ENCODE data around the gene DLG2. TPM values are rescaled to one million over a fixed set of nuclear protein-coding genes. Genes with fewer than 3 reads are reported as not detected.

Gene DLG2
- total and polyA plus RNA-seq, 12 donors: 1.0 to 14.8 (median 7.4) TPM

GRCh38 chr11:84022695-84023094, 1604.4 kb downstream of the DLG2 start:
- H3K27me3 ChIP-seq: no peaks in the 10 kb centered on the region
- no peak for ATAC-seq
- no peak overlapping the region for H3K27ac ChIP-seq
- H3K9me3 ChIP-seq: no peaks in the 10 kb centered on the region
- intact Hi-C loops (cut with DNase I): no loop called here
- H3K4me3 ChIP-seq: no peak overlapping the region
- no peaks in the 10 kb centered on the region for H3K36me3 ChIP-seq
- no peak for DNase-seq
- peaks cover 0 to 4% (median 0%) of the 10 kb centered on the region in 9 donors for H3K4me1 ChIP-seq
- TF ChIP-seq CTCF (IDR thresholded peaks at IDR 0.05): no peak

GRCh38 chr11:84022201-84022600, 1604.9 kb downstream of the DLG2 start:
- H3K9me3 ChIP-seq: no peaks in the 10 kb centered on the region
- peaks cover 0 to 4% (median 0%) of the 10 kb centered on the region in 9 donors for H3K4me1 ChIP-seq
- no peak overlapping the region for H3K27ac ChIP-seq
- no peak overlapping the region for H3K4me3 ChIP-seq
- ATAC-seq (no peak), DNase-seq (no peak)
- 45 to 64% methylated on average over 1 of the region's 1 CpG for WGBS, 2 donors
- no peaks in the 10 kb centered on the region for H3K36me3 ChIP-seq
- TF ChIP-seq CTCF (IDR thresholded peaks at IDR 0.05): no peak
- intact Hi-C loops (cut with DNase I): no loop called here
- H3K27me3 ChIP-seq: no peaks in the 10 kb centered on the region

- H3K27me3 ChIP-seq: no peaks in the 10 kb centered on the region
- no peaks in the 10 kb centered on the region for H3K36me3 ChIP-seq
- 32 to 45% methylated on average over 2 of the region's 2 CpGs for WGBS, 2 donors
- intact Hi-C loops (cut with DNase I): no loop called here
- H3K4me3 ChIP-seq: no peak overlapping the region
- ATAC-seq (no peak), DNase-seq (no peak)
- no peaks in the 10 kb centered on the region for H3K9me3 ChIP-seq
- no peak for TF ChIP-seq CTCF (IDR thresholded peaks at IDR 0.05)
- H3K27ac ChIP-seq: no peak overlapping the region
- peaks cover 0 to 4% (median 0%) of the 10 kb centered on the region in 9 donors for H3K4me1 ChIP-seq
These were observed 1605.9 kb downstream of the DLG2 start for GRCh38 chr11:84021291-84021690.

- Histone ChIP-seq H3K9me3 (no peaks in the 10 kb centered on the region), H3K4me1 (peaks cover 0 to 4% (median 0%) of the 10 kb centered on the region in 9 donors), H3K36me3 (no peaks in the 10 kb centered on the region), H3K4me3 (no peak overlapping the region), H3K27me3 (no peaks in the 10 kb centered on the region), H3K27ac (no peak overlapping the region)
- ATAC-seq (no peak), DNase-seq (no peak)
- 81 to 85% methylated on average over 5 of the region's 5 CpGs for WGBS, 2 donors
- no peak for TF ChIP-seq CTCF (IDR thresholded peaks at IDR 0.05)
- intact Hi-C loops (cut with DNase I): no loop called here
These were observed 1607.5 kb downstream of the DLG2 start for GRCh38 chr11:84019571-84020194.

Data from heart right ventricle (tissue), 16 donors.